Transverse colon (tissue), 4 donors: ENCODE measurements around the gene CCDC102B. TPM values are rescaled to one million over a fixed set of nuclear protein-coding genes. Genes with fewer than 3 reads are reported as not detected.

Experiments used
- DNase-seq: peaks from one replicate; pipeline ENCODE4 v3.0.0-alpha.2; 2019
- H3K27ac ChIP-seq, 4 donors: fragments of 200-600 bp; sonication (generic); 2 replicates each; pipeline ENCODE4 v1.5.1; 2016 to 2018; ENCODE audit warnings: inconsistent platforms in 4 of 4
- H3K27me3 ChIP-seq: fragments of 200-600 bp; sonication (generic); 2 replicates; pipeline ENCODE4 v1.5.1; 2017; ENCODE audit warnings: inconsistent platforms
- H3K36me3 ChIP-seq, 4 donors: fragments of 200-600 bp; sonication (generic); 2 replicates each; pipeline ENCODE4 v1.5.1; 2017 to 2019; ENCODE audit warnings: inconsistent platforms in 4 of 4
- H3K4me1 ChIP-seq, 4 donors: fragments of 200-600 bp; sonication (generic); 2 replicates each; pipeline ENCODE4 v1.5.1; 2017 to 2020; ENCODE audit warnings: inconsistent platforms in 4 of 4
- H3K4me3 ChIP-seq, 4 donors: fragments of 200-600 bp; sonication (generic); 1 replicate in 1 of 4; 2 replicates in 3 of 4; pipeline versions ENCODE4 v1.5.1 to v1.6.1; 2017 to 2019; ENCODE audit warnings: inconsistent platforms in 4 of 4
- H3K9me3 ChIP-seq, 2 donors: fragments of 200-600 bp; sonication (generic); 2 replicates each; pipeline ENCODE4 v1.5.1; 2017 to 2019; ENCODE audit warnings: inconsistent platforms in 2 of 2
- CTCF ChIP-seq, 5 experiments: fragments of 200-600 bp in 3 of 5; fragments of 450-650 bp in 2 of 5; sonication (generic) in 3 of 5; IDR thresholded peaks; 1 replicate in 2 of 5; 2 replicates in 3 of 5; pipeline ENCODE4 v1.5.1; 2016 to 2017; ENCODE audit warnings: antibody characterized with exemption in 5 of 5, inconsistent platforms in 3 of 5, mild to moderate bottlenecking in 2 of 5, moderate library complexity in 1 of 5
- EP300 ChIP-seq: sonication (generic); formaldehyde crosslinking; IDR thresholded peaks from one replicate; pipeline ENCODE4 v1.6.1; 2017; ENCODE audit warnings: antibody characterized with exemption, low read depth
- POLR2A ChIP-seq: fragments of 450-650 bp; IDR thresholded peaks from one replicate; pipeline ENCODE4 v1.6.1; 2016; ENCODE audit warnings: antibody characterized with exemption, mild to moderate bottlenecking, moderate library complexity
- POLR2AphosphoS5 ChIP-seq, 3 donors: sonication (generic); formaldehyde crosslinking; IDR thresholded peaks; one replicate each; pipeline ENCODE4 v1.6.1; 2016; ENCODE audit warnings: antibody characterized with exemption in 3 of 3
- WGBS, 2 donors: methylation state at CpG; one replicate each; pipeline ENCODE4 v1.1.5; 2018; ENCODE audit warnings: low coverage in 1 of 2; 5-methylcytosine and 5-hydroxymethylcytosine counted together
- in situ Hi-C, 4 donors: fragments of 200-750 bp; cut with MboI; loops; one replicate each; pipeline versions ENCODE4 v1.15.0 to v1.15.1; 2017; ENCODE audit warnings: low sequenced_read_pairs in 3 of 4, low pct_ligation_motif_present in 1 of 4, low pct_unique_long_range_greater_than_20kb in 1 of 4
- intact Hi-C: fragments of 100-400 bp; cut with DNase I; formaldehyde crosslinking; loops from one replicate; pipeline ENCODE4 v1.15.1; 2023; ENCODE audit warnings: low total_unique reads
- total RNA-seq, 4 donors: library from RNA; depleted of rRNA; stranded (reverse); fragments of >200 nt; gene quantifications; one replicate each; pipeline ENCODE4 v1.1.0, GENCODE V29; 2016

Gene CCDC102B
- total RNA-seq, 4 donors from 2014 or later = 1.5 to 6.0 (median 4.6) TPM

DNA sequence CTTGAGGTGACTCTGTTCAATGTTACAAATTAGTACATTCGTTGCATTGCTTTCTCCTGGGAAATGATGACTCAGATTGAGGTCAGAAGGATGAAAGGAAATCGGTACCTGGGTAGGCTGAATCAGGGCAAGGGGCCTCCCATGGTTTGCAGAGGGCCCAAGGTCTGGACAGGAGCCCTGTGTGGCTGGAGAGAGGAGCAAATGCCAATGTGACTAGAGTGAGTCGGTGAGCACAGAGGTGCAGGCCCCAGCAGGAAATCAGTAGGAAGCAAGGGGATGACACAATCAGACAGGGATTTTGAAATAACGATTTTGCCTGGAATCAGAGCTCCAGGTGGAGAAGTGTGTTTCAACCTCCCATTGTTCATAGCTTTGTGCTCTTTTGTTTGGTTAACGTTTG is 118.9 kb downstream of the CCDC102B start:
- 54 to 59% methylated on average over 3 to 5 of the region's 5 CpGs for WGBS, 2 donors
- intact Hi-C loops = no loop called here
- H3K27ac ChIP-seq = no peak overlapping the region
- TF ChIP-seq POLR2A (no peak), EP300 (no peak), CTCF (IDR thresholded peaks at IDR 0.05) (no peak), POLR2AphosphoS5 (IDR thresholded peaks at IDR 0.05) (no peak)
- H3K4me1 ChIP-seq = no peaks in the 10 kb centered on the region
- H3K27me3 ChIP-seq = no peaks in the 10 kb centered on the region
- H3K4me3 ChIP-seq = no peak overlapping the region
- no peak for DNase-seq
- H3K36me3 ChIP-seq = no peaks in the 10 kb centered on the region
- in situ Hi-C loops = no loop called here
- H3K9me3 ChIP-seq = no peaks in the 10 kb centered on the region

DNA sequence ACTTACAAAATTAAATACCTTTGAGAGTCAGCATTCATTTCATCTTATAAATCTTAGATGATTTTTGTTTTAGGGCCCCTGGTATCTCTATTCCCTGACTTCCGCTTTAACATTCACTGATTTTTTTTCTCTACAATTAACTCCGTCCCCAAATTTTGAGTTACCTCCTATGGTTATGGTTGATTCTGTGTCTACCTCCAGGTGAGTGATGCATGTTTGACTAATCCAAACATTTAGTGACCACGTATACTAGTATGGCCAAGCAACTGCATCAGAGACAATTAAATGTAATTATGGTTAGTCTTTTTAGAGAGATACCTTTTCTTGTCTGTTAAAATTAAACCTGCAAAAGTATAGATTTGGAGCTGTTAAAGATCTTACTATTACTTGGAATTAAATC is 120.3 kb downstream of the CCDC102B start:
- intact Hi-C loops (no loop called here), in situ Hi-C loops (no loop called here)
- H3K27me3 ChIP-seq = no peaks in the 10 kb centered on the region
- no peak for DNase-seq
- no peaks in the 10 kb centered on the region for H3K9me3 ChIP-seq
- 89 to 93% methylated on average over 3 of the region's 3 CpGs for WGBS, 2 donors
- no peaks in the 10 kb centered on the region for H3K4me1 ChIP-seq
- no peak overlapping the region for H3K27ac ChIP-seq
- no peaks in the 10 kb centered on the region for H3K36me3 ChIP-seq
- no peak overlapping the region for H3K4me3 ChIP-seq
- TF ChIP-seq EP300 (no peak), POLR2AphosphoS5 (IDR thresholded peaks at IDR 0.05) (no peak), POLR2A (no peak), CTCF (IDR thresholded peaks at IDR 0.05) (no peak)

GRCh38 chr18:68919900-68920299 is 122.0 kb downstream of the CCDC102B start:
- intact Hi-C loops (no loop called here), in situ Hi-C loops (no loop called here)
- no peak for TF ChIP-seq POLR2A
- no peak for TF ChIP-seq EP300
- TF ChIP-seq POLR2AphosphoS5 (IDR thresholded peaks at IDR 0.05) = no peak
- no peak for TF ChIP-seq CTCF (IDR thresholded peaks at IDR 0.05)
- H3K27ac ChIP-seq = no peak overlapping the region
- H3K9me3 ChIP-seq = no peaks in the 10 kb centered on the region
- no peak for DNase-seq
- no peaks in the 10 kb centered on the region for H3K27me3 ChIP-seq
- 89 to 100% methylated on average over 1 to 2 of the region's 2 CpGs for WGBS, 2 donors
- H3K4me1 ChIP-seq = no peaks in the 10 kb centered on the region
- no peaks in the 10 kb centered on the region for H3K36me3 ChIP-seq
- H3K4me3 ChIP-seq = no peak overlapping the region

GRCh38 chr18:68922392-68922791 is 124.5 kb downstream of the CCDC102B start:
- TF ChIP-seq CTCF (IDR thresholded peaks at IDR 0.05) = no peak
- no peak for TF ChIP-seq POLR2AphosphoS5 (IDR thresholded peaks at IDR 0.05)
- no peak for TF ChIP-seq POLR2A
- no peak for TF ChIP-seq EP300
- H3K4me1 ChIP-seq = no peaks in the 10 kb centered on the region
- in situ Hi-C loops (no loop called here), intact Hi-C loops (no loop called here)
- H3K4me3 ChIP-seq = no peak overlapping the region
- H3K27ac ChIP-seq = no peak overlapping the region
- H3K27me3 ChIP-seq = no peaks in the 10 kb centered on the region
- DNase-seq = no peak
- no peaks in the 10 kb centered on the region for H3K36me3 ChIP-seq
- 78 to 83% methylated on average over 3 of the region's 3 CpGs for WGBS, 2 donors
- no peaks in the 10 kb centered on the region for H3K9me3 ChIP-seq
